SK-N-SH treated with all-trans-retinoic acid at 6 μM for 48 hours (cell line): Measurements from ENCODE around the gene C20orf144.

Experiments used
- ATAC-seq: fragments of 200-7000 bp; cut with Tn5 transposase; 3 replicates; pipeline ENCODE4 v1.9.1; 2020; ENCODE audit warnings: mild to moderate bottlenecking, moderate library complexity
- ARNTL ChIP-seq: fragments of 450-650 bp; formaldehyde crosslinking; IDR thresholded peaks from 2 replicates; pipeline ENCODE4 v1.5.0; 2020; ENCODE audit warnings: low read depth, mild to moderate bottlenecking, moderate library complexity, borderline replicate concordance
- BACH2 ChIP-seq: fragments of 250-450 bp; sonication (Bioruptor Pico); IDR thresholded peaks from 2 replicates; pipeline ENCODE4 v1.9.0; 2021; ENCODE audit warnings: mild to moderate bottlenecking, borderline replicate concordance
- CSDC2 ChIP-seq: fragments of 250-450 bp; sonication (Bioruptor Pico); IDR thresholded peaks from 2 replicates; pipeline ENCODE4 v1.5.0; 2020; ENCODE audit warnings: mild to moderate bottlenecking, moderate library complexity
- ESRRG ChIP-seq: fragments of 250-450 bp; sonication (Bioruptor Pico); IDR thresholded peaks from 2 replicates; pipeline ENCODE4 v1.6.1; 2021; ENCODE audit warnings: mild to moderate bottlenecking
- GLIS3 ChIP-seq: fragments of 250-450 bp; sonication (Bioruptor Pico); IDR thresholded peaks from 2 replicates; pipeline ENCODE4 v1.5.0; 2020; ENCODE audit warnings: mild to moderate bottlenecking, moderate library complexity
- ISL1 ChIP-seq: fragments of 250-450 bp; sonication (Bioruptor Pico); IDR thresholded peaks from 2 replicates; pipeline ENCODE4 v2.1.2; 2022; ENCODE audit warnings: mild to moderate bottlenecking, moderate library complexity
- OSR1 ChIP-seq: fragments of 250-450 bp; sonication (Bioruptor Pico); IDR thresholded peaks from 2 replicates; pipeline ENCODE4 v1.8.0; 2022; ENCODE audit warnings: moderate library complexity, mild to moderate bottlenecking, inconsistent platforms
- PPARA ChIP-seq: fragments of 250-450 bp; sonication (Bioruptor Pico); IDR thresholded peaks from 2 replicates; pipeline ENCODE4 v1.5.0; 2020; ENCODE audit warnings: mild to moderate bottlenecking, borderline replicate concordance
- RARB ChIP-seq: fragments of 250-450 bp; sonication (Bioruptor Pico); IDR thresholded peaks from 2 replicates; pipeline ENCODE4 v1.8.0; 2021; ENCODE audit warnings: mild to moderate bottlenecking, moderate library complexity
- SNAI2 ChIP-seq: fragments of 250-450 bp; sonication (Bioruptor Pico); IDR thresholded peaks from 2 replicates; pipeline ENCODE4 v1.5.0; 2020; ENCODE audit warnings: mild to moderate bottlenecking, moderate library complexity
- TCF4 ChIP-seq: fragments of 250-450 bp; sonication (Bioruptor Pico); IDR thresholded peaks from 2 replicates; pipeline ENCODE4 v1.8.0; 2021; ENCODE audit warnings: mild to moderate bottlenecking, moderate library complexity, borderline replicate concordance
- ZC3H10 ChIP-seq: fragments of 250-450 bp; sonication (Bioruptor Pico); IDR thresholded peaks from 2 replicates; pipeline ENCODE4 v1.5.1; 2021; ENCODE audit warnings: mild to moderate bottlenecking, moderate library complexity
- ZNF565 ChIP-seq: fragments of 450-650 bp; formaldehyde crosslinking; conservative IDR thresholded peaks from 2 replicates; pipeline ENCODE4 v1.5.0; 2020; ENCODE audit warnings: low read depth, mild to moderate bottlenecking, moderate library complexity
- ZNF70 ChIP-seq: fragments of 450-650 bp; formaldehyde crosslinking; IDR thresholded peaks from 2 replicates; pipeline ENCODE4 v1.5.0; 2020; ENCODE audit warnings: mild to moderate bottlenecking, moderate library complexity
- TF ChIP-seq, protein P1 (sequence below): fragments of 250-450 bp; sonication (Bioruptor Pico); IDR thresholded peaks from 2 replicates; pipeline ENCODE4 v1.8.0; 2020; ENCODE audit warnings: mild to moderate bottlenecking, moderate library complexity, borderline replicate concordance
- TF ChIP-seq, protein P2 (sequence below): fragments of 250-450 bp; sonication (Bioruptor Pico); IDR thresholded peaks from 2 replicates; pipeline ENCODE4 v1.5.1; 2021; ENCODE audit warnings: mild to moderate bottlenecking, moderate library complexity
- TF ChIP-seq, protein P3 (sequence below): fragments of 250-450 bp; sonication (Bioruptor Pico); IDR thresholded peaks from 2 replicates; pipeline ENCODE4 v1.5.1; 2020; ENCODE audit warnings: low read depth, mild to moderate bottlenecking, moderate library complexity
- TF ChIP-seq, protein P4 (sequence below): fragments of 250-450 bp; sonication (Bioruptor Pico); IDR thresholded peaks from 2 replicates; pipeline ENCODE4 v1.5.0; 2020; ENCODE audit warnings: mild to moderate bottlenecking, moderate library complexity
- TF ChIP-seq, protein P5 (sequence below): fragments of 250-450 bp; sonication (Bioruptor Pico); IDR thresholded peaks from 2 replicates; pipeline ENCODE4 v1.8.0; 2021; ENCODE audit warnings: low read depth, mild to moderate bottlenecking, moderate library complexity, borderline replicate concordance

C20orf144 gene

DNA sequence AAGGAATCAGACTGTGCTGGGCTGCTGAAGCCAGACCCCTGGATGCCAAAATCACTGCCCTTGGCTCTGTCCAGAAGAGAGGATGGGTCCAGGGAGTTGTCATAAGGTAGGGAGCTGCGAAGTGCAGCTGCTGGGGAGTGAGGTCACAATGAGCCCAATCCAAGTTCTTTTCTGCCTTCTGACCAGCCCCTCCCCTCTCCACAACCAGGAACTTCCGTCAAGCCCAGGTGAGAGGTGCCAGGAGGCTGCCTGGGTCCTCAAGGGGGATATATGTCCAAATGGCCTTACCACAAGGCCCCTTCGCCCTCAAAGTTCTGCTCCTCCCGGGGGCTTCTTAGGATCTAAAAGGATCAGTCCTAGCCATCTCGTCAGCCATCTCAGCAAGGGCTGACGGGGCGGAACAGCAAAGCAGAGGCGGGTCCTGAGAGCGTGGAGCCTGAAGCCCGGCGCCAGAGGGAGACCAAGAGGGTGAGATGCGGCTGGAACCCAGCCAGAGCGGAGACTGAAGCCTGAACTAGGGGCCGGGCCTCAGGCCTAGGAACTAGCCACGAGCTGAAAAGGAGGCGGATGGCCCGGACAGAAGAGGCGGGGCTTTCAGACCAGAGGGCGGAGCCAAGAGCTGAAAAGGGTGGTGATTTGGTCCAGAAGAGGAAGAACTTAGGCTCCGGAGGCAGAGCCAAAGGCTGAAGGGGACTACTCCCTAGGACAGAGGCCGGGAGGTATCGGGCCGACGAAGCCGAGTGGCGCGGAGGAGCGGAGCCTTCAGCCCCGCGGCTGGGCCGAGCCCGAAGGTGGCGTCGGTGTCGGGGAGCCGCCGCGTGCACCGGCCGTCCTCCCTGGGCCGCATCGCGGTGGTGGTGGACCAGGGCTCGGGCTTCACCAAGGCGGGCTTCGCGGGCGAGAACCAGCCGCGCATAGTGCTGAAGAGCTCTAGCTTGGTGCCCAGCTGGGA is 4.4 kb downstream of the C20orf144 start, which contains the start of gene ACTL10:
Gene ACTL10, plus strand, starts transcription at position 651 of the 952 bp plus-strand sequence. CDS start 555 bp downstream, outside the sequence.
- peak; percentile 61 for ATAC-seq
- TF ChIP-seq, protein P1, sequence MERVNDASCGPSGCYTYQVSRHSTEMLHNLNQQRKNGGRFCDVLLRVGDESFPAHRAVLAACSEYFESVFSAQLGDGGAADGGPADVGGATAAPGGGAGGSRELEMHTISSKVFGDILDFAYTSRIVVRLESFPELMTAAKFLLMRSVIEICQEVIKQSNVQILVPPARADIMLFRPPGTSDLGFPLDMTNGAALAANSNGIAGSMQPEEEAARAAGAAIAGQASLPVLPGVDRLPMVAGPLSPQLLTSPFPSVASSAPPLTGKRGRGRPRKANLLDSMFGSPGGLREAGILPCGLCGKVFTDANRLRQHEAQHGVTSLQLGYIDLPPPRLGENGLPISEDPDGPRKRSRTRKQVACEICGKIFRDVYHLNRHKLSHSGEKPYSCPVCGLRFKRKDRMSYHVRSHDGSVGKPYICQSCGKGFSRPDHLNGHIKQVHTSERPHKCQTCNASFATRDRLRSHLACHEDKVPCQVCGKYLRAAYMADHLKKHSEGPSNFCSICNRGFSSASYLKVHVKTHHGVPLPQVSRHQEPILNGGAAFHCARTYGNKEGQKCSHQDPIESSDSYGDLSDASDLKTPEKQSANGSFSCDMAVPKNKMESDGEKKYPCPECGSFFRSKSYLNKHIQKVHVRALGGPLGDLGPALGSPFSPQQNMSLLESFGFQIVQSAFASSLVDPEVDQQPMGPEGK (CRISPR knock-in tag) = no peak
- TF ChIP-seq BACH2 (CRISPR knock-in tag) = no peak
- no peak for TF ChIP-seq ISL1 (CRISPR knock-in tag)
- TF ChIP-seq ESRRG = no peak
- TF ChIP-seq, protein P2, sequence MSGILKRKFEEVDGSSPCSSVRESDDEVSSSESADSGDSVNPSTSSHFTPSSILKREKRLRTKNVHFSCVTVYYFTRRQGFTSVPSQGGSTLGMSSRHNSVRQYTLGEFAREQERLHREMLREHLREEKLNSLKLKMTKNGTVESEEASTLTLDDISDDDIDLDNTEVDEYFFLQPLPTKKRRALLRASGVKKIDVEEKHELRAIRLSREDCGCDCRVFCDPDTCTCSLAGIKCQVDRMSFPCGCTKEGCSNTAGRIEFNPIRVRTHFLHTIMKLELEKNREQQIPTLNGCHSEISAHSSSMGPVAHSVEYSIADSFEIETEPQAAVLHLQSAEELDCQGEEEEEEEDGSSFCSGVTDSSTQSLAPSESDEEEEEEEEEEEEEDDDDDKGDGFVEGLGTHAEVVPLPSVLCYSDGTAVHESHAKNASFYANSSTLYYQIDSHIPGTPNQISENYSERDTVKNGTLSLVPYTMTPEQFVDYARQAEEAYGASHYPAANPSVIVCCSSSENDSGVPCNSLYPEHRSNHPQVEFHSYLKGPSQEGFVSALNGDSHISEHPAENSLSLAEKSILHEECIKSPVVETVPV = no peak
- TF ChIP-seq, protein P3, sequence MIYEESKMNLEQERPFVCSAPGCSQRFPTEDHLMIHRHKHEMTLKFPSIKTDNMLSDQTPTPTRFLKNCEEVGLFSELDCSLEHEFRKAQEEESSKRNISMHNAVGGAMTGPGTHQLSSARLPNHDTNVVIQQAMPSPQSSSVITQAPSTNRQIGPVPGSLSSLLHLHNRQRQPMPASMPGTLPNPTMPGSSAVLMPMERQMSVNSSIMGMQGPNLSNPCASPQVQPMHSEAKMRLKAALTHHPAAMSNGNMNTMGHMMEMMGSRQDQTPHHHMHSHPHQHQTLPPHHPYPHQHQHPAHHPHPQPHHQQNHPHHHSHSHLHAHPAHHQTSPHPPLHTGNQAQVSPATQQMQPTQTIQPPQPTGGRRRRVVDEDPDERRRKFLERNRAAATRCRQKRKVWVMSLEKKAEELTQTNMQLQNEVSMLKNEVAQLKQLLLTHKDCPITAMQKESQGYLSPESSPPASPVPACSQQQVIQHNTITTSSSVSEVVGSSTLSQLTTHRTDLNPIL (CRISPR knock-in tag) = no peak
- TF ChIP-seq, protein P4, sequence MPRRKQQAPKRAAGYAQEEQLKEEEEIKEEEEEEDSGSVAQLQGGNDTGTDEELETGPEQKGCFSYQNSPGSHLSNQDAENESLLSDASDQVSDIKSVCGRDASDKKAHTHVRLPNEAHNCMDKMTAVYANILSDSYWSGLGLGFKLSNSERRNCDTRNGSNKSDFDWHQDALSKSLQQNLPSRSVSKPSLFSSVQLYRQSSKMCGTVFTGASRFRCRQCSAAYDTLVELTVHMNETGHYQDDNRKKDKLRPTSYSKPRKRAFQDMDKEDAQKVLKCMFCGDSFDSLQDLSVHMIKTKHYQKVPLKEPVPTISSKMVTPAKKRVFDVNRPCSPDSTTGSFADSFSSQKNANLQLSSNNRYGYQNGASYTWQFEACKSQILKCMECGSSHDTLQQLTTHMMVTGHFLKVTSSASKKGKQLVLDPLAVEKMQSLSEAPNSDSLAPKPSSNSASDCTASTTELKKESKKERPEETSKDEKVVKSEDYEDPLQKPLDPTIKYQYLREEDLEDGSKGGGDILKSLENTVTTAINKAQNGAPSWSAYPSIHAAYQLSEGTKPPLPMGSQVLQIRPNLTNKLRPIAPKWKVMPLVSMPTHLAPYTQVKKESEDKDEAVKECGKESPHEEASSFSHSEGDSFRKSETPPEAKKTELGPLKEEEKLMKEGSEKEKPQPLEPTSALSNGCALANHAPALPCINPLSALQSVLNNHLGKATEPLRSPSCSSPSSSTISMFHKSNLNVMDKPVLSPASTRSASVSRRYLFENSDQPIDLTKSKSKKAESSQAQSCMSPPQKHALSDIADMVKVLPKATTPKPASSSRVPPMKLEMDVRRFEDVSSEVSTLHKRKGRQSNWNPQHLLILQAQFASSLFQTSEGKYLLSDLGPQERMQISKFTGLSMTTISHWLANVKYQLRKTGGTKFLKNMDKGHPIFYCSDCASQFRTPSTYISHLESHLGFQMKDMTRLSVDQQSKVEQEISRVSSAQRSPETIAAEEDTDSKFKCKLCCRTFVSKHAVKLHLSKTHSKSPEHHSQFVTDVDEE (CRISPR knock-in tag) = no peak
- TF ChIP-seq CSDC2 = no peak
- TF ChIP-seq ZNF565 (CRISPR knock-in tag) = no peak
- TF ChIP-seq TCF4 (CRISPR knock-in tag) = no peak
- no peak for TF ChIP-seq PPARA
- TF ChIP-seq OSR1 (CRISPR knock-in tag) = no peak
- no peak for TF ChIP-seq GLIS3
- TF ChIP-seq ZNF70 = no peak
- TF ChIP-seq SNAI2 (CRISPR knock-in tag) = no peak
- TF ChIP-seq ZC3H10 (CRISPR knock-in tag) = no peak
- TF ChIP-seq RARB (CRISPR knock-in tag) = no peak
- no peak for TF ChIP-seq ARNTL (CRISPR knock-in tag)

DNA sequence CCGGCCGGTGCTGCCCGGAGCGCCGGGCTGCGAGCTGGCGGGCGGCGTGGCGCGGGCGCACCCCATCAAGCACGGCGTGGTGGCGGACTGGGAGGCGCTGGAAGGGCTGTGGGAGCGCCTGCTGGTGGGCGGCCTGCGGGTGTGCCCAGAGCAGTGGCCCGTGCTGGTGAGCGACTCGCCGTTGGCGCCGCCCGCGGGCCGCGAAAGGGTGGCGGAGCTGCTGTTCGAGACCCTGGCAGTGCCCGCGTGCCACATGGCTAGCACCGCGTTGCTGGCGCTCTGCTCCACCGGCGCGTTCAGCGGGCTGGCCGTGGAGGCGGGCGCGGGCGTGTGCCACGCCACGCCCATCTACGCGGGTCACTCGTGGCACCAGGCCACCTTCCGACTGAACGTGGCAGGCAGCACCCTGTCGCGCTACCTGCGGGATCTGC is 5.1 kb downstream of the C20orf144 start:
- TF ChIP-seq, protein P5, sequence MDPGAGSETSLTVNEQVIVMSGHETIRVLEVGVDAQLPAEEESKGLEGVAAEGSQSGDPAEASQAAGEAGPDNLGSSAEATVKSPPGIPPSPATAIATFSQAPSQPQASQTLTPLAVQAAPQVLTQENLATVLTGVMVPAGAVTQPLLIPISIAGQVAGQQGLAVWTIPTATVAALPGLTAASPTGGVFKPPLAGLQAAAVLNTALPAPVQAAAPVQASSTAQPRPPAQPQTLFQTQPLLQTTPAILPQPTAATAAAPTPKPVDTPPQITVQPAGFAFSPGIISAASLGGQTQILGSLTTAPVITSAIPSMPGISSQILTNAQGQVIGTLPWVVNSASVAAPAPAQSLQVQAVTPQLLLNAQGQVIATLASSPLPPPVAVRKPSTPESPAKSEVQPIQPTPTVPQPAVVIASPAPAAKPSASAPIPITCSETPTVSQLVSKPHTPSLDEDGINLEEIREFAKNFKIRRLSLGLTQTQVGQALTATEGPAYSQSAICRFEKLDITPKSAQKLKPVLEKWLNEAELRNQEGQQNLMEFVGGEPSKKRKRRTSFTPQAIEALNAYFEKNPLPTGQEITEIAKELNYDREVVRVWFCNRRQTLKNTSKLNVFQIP (CRISPR knock-in tag) = no peak
- no peak for TF ChIP-seq ZNF565 (CRISPR knock-in tag)
- no peak for TF ChIP-seq ISL1 (CRISPR knock-in tag)
- no peak for TF ChIP-seq ZNF70
- TF ChIP-seq ZC3H10 (CRISPR knock-in tag) = no peak
- ATAC-seq = no peak; the same call in 2 of the 3 replicates
